ENCODE data around the gene RAB20. TPM values are rescaled to one million over a fixed set of nuclear protein-coding genes. Genes with fewer than 3 reads are reported as not detected.

The RAB20 gene
- total and polyA plus RNA-seq, 2 of the 8 experiments (the other 6 are each of a cell fraction or from before 2014, with no cell fraction given): 14.8 to 27.9 TPM

DNA sequence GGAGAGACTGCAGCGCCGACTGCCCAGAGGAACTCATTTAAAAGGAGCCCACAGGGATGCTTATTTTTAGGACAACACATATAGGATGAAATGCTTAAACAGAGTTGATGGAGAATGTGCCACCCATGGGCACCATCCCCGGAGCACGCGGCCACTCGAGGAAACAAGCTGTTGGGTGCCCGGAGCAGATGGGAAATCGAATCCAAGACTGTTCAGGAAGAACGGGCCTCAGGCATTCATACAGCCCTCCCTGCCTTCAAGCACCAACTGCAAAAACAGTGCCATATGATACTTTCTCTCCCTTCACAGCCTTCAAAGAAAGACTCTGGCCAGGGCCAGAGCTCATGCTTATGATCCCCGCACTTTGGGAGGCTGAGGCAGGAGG is 40.2 kb downstream of the RAB20 start:
- Histone ChIP-seq H3K4me1 (replicated peaks in 1 of 4; ENCODE audit: control insufficient read depth in 3 of 4, insufficient read depth in 4 of 4, low read length in 3 of 4) (peaks cover 0 to 6% (median 2%) of the 10 kb centered on the region in 4 experiments; a peak in 2 of 7 replicates), H4K8ac (ENCODE audit: extremely low read depth, insufficient read depth, low read length) (no peak overlapping the region), H2BK12ac (ENCODE audit: low read depth, low read length) (no peak overlapping the region), H3K36me3 (ENCODE audit: control insufficient read depth in 2 of 4, insufficient read depth in 4 of 4, low read length in 3 of 4) (no peaks in the 10 kb centered on the region), H2BK15ac (ENCODE audit: low read length) (no peak overlapping the region), H3K9ac (replicated peaks in 1 of 4; ENCODE audit: extremely low read depth in 1 of 4, low read depth in 3 of 4, low read length in 3 of 4) (no peak overlapping the region), H3K56ac (replicated peaks; ENCODE audit: insufficient read length, low read depth, low read length) (no peak overlapping the region), H2BK120ac (replicated peaks; ENCODE audit: low read depth, low read length) (no peak overlapping the region), H3K9me3 (ENCODE audit: insufficient read depth in 2 of 2, low read depth in 1 of 2, low read length in 1 of 2) (no peaks in the 10 kb centered on the region), H3K79me1 (ENCODE audit: low read depth, low read length) (peaks cover 3% of the 10 kb centered on the region; the same call in 1 of the 2 replicates), H3K4me2 (ENCODE audit: insufficient read depth in 1 of 2, low read depth in 2 of 2, low read length in 2 of 2) (no peak overlapping the region), H2AFZ (ENCODE audit: low read length) (no peak overlapping the region), H3K27ac (ENCODE audit: low read depth, low read length) (no peak overlapping the region), H4K91ac (replicated peaks; ENCODE audit: insufficient read length, low read length) (no peak overlapping the region), H3K79me2 (ENCODE audit: control insufficient read depth in 1 of 2, insufficient read depth in 2 of 2, low read length in 2 of 2) (peaks cover 0 to 1% of the 10 kb centered on the region in 2 experiments; a peak in 1 of 4 replicates), H2BK5ac (ENCODE audit: low read depth, low read length) (no peak overlapping the region), H3K14ac (ENCODE audit: insufficient read length) (no peak overlapping the region), H3K23ac (ENCODE audit: insufficient read length) (no peak overlapping the region), H2AK5ac (ENCODE audit: low read depth, low read length) (no peak overlapping the region), H3K18ac (ENCODE audit: extremely low read depth, low read length) (no peak overlapping the region), H3K4me3 (ENCODE audit: extremely low read depth in 1 of 4, insufficient read depth in 2 of 4, low read depth in 3 of 4, low read length in 4 of 4) (no peak overlapping the region), H2BK20ac (ENCODE audit: low read length) (no peak overlapping the region), H4K20me1 (replicated peaks in 1 of 2; ENCODE audit: control insufficient read depth in 1 of 2, insufficient read depth in 2 of 2, low read length in 2 of 2) (peaks cover 1 to 2% of the 10 kb centered on the region in 2 experiments), H3K27me3 (replicated peaks in 1 of 4; ENCODE audit: control insufficient read depth in 3 of 4, extremely low read depth in 1 of 4, insufficient read depth in 3 of 4, low read length in 3 of 4) (no peaks in the 10 kb centered on the region), H4K5ac (ENCODE audit: insufficient read length, low read depth, low read length) (no peak overlapping the region), H3K4ac (replicated peaks; ENCODE audit: insufficient read length, low read depth, low read length) (no peak overlapping the region), H3K23me2 (ENCODE audit: low read depth, low read length) (no peaks in the 10 kb centered on the region)
- TF ChIP-seq SP4 (IDR thresholded peaks at IDR 0.05; ENCODE audit: low read length) (no peak), YY1 (IDR thresholded peaks at IDR 0.05; ENCODE audit: low read depth, low read length) (no peak), RAD21 (IDR thresholded peaks at IDR 0.05 in 1 of 2, conservative IDR thresholded peaks at IDR 0.05 in 1 of 2; ENCODE audit: low read depth in 2 of 2, low read length in 2 of 2) (no peak), SIN3A (conservative IDR thresholded peaks at IDR 0.05 in 1 of 2, IDR thresholded peaks at IDR 0.05 in 1 of 2; ENCODE audit: low read depth in 1 of 2, low read length in 2 of 2) (no peak), KDM1A (IDR thresholded peaks at IDR 0.05; ENCODE audit: borderline replicate concordance, low read length) (no peak)
- TF ChIP-seq, protein P1, sequence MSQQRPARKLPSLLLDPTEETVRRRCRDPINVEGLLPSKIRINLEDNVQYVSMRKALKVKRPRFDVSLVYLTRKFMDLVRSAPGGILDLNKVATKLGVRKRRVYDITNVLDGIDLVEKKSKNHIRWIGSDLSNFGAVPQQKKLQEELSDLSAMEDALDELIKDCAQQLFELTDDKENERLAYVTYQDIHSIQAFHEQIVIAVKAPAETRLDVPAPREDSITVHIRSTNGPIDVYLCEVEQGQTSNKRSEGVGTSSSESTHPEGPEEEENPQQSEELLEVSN (IDR thresholded peaks at IDR 0.05): no peak
- ChIA-PET POLR2A (ENCODE audit: partially characterized antibody) (interaction anchor here (0.9 kb wide), 1 partner anchor 18 kb away, joined by 5 read pairs; no protein-coding TSS in a partner anchor), CTCF (ENCODE audit: partially characterized antibody) (interaction anchor here (0.6 to 1.8 kb wide), 6 partner anchors 10 to 252 kb away, joined by 3 to 10 read pairs (median 4); no protein-coding TSS in a partner anchor)
- FAIRE-seq: no peak
- WGBS, 2 experiments (ENCODE audit: extremely low coverage in 1 of 2, insufficient coverage in 1 of 2, insufficient read length in 1 of 2, insufficient replicate concordance in 2 of 2, low coverage in 1 of 2, low lambda C conversion rate in 2 of 2, missing lambda C conversion rate in 1 of 2): 92% methylated on average over 10 of the region's 10 CpGs; no CpG with 5 or more reads in 1 of the 2 experiments
- DNase-seq (ENCODE audit: low read depth in 1 of 2, low spot score in 2 of 2): no peak
